Fibroblast of skin of right biceps (primary cell): Measurements from ENCODE around the gene ULK4.
A peak's percentile ranks its signal among the peaks of the same experiment; 100 is the strongest.

Source experiments
- DNase-seq: peaks from one replicate; pipeline ENCODE4 v3.0.0-alpha.2; 2013

The ULK4 gene

DNA sequence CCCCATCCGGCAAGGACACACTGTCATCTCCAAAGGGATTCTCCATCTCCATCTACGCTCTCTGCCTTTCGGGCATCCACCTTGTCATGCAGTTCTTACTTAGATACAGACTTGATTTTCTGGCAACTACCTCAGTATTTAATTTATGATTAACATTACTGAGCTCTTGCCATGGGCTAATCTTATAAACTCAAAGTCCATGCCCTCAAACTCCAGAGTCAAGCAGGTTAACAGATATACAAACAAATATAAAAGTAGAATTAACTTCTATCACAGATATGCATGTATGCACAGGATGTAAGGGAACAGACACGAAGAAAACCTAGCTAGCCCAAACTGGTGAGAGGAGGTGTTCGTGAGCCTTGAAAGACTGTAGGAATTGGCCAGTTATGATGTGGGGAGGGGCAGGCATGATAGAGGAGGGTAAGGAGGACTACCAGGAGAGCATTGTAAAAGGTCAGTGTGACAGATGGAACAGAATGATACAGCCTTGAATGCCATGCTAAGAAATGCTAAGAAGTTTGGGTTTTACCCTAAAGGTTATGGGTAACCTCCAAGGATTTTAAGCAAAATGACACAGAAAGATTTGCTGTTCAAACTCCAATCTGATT is 334.3 kb downstream of the ULK4 start:
- DNase-seq, result no peak

DNA sequence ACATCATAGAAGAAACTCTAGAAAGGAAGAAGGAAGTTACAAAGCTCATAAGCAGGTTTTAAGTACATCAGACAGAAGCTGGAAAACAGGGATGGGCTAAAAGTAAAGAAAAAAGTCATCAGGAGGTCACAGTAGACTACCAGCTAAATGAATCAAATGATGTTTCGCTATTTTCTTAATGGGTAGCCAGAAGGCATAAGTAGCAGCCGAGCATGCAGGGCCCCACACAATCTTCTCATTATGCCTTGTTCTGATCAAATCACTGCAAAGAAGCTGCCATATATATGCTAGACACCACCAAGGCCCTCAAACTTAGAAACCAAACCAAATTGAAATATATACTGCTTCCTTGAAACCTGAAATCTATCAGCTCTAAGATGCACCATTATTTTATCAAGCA is 349.1 kb downstream of the ULK4 start:
- no peak for DNase-seq

DNA sequence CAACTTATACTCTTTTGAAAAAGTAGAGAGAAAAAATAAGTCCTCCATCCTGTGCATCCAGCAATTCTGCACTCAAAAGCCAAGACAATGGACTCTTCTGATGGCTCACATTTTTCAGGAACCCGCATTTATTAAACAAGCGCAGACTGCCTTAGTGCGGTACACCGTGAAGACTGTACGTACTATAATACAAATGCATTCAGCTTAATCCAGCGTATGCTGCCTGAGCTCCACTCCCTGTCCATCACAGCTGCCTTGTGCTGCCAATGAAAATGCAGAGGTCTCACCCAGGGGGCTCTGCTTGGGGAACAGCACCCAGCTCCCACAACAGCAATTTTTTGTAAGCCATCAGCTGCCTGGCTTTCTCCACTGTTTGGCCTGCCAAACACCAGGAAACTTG is 350.9 kb downstream of the ULK4 start:
- DNase-seq, result no peak

DNA sequence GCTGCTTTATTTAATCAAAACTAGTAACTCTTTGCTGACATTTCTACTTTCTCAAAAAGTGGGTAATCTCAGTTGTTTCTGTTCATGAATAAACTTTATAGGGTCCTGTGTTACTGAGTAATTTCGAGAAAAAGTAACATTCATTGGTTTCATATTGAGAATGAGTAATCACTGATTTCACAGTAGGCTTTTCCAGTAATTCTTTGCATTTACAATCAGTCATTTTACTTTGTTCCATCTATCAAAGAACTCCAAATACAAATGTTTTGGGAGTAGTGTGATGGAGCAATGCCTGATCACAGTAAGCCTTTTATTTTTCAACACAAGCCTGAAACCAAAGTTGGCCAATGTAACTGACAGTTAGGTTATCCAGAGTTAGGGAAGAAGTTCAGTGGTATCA is 353.6 kb downstream of the ULK4 start:
- DNase-seq, result no peak

DNA sequence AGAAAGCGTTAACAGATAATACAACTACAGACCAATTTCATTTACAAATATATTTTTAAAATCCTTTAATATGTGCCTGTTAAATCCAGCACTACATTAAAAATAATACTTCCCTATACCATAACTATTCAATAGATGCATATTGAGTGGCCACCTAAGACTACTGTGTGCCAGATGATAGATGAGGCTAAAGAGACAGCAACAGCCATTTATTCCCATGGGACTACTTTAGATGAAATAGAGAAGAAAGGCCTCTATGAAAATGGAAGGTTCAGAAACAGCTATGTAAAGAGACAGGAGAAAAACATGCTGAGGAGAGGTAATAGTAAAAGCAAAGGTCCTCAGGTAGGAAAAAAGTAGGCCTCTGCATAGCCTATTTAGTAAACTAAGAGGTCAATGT is 358.1 kb downstream of the ULK4 start:
- no peak for DNase-seq

DNA sequence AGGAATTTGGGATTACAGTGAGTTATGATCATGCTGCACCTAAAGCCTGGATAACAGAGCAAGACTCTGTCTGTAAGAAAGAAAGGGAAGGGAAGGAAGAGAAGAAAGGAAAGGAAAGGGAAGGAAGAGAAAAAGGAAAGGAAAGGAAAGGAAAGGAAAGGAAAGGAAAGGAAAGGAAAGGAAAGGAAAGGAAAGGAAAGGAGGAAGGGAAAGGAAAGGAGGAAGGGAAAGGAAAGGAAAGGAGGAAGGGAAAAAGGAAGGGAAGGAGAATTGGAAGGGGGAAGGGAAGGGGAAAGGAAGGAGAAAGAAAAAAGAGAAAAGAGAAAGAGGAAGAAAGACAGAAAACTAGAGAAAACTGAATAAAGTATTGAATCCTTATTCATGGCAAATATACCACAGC is 359.8 kb downstream of the ULK4 start:
- no peak for DNase-seq

DNA sequence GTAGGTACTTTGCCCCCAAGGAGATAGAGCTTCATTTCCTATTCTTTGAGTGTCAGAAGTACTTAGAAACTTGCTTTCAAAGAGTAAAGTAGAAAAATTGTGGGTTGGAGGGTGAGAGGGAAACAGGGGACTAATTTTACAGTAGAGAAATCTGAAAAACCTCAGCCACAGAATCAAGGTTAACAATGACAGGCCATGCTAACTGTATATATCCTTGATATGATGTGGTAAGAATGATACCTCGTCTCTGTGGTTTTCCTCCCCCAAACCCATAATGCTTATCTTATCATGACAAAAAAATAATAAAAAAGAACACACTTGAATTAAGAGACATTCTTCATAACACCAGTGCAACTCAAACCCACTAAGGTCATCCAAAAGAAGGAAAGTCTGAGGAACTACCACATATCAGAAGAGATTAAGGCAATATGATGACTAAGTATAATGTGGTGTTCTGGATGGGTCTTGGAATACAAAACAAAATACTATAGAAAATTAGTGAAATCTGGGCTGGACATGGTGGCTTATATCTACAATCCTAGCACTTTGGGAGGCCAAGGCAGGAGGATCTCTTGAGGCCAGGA is 360.4 kb downstream of the ULK4 start:
- DNase-seq, result no peak

DNA sequence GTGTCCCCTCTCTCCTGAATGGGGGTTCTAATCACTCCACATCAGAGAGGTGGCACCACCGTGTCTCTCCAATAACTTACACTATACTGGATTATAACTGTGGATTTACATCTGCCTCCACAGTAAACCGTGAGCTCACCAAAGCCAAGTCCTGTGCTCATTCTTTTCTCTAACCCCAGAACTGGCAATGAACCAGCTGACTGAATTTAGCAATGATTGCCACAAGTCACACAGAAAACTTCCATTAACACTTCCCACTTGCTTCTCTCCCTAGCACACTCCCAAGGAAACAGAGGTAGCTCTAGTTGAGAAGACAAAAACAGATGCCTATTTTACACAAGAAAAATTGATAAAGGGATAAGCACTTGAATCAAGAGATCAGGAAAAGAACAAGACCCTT is 361.3 kb downstream of the ULK4 start:
- peak; percentile 22 for DNase-seq

DNA sequence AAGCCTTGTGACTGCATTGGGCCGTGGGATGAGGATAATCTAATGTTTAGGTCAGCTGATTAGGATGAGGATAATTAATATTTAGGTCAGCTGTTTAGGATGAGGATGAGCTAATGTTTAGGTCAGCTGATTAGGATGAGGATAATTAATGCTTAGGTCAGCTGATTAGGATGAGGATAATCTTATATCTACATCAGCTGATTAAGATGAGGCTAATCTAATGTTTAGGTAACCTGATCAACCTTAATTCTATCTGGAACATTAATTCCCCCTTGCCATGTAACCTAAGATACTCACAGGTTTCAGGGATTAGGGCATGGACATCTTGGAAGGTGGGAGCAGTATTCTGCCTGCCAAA is 362.8 kb downstream of the ULK4 start:
- no peak for DNase-seq

DNA sequence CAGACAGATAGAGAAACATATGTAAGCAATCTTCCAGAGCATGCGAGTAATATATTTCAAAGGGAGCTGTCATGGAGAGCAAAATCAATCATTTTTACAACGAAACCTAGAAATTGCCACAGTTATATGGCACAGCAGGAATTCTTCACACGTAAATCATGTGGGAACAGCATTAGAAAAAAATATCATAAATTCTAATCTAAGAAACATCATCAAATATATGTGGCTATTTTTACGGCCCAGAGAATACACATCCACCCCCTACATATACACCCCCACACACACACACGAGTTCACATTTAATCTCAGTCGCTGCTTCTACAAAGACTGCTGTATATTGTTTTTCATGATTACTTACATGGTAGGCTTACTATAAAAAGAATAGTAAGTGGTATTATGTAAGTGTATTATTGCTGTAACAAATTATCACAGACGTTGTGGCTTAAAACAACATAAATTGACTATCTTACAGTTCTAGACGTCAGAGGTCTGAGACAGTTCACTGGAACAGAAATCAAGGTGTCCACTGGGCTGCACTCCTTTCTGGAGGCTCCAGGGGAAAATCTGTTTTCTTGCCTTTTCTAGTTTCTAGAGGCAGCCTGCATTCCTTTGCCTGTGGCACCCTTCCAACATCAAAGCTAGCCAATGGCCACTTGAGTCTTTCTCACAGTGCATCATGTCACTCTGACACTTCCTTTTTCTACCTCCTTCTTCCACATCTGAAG is 363.3 kb downstream of the ULK4 start:
- peak; percentile 65 for DNase-seq

DNA sequence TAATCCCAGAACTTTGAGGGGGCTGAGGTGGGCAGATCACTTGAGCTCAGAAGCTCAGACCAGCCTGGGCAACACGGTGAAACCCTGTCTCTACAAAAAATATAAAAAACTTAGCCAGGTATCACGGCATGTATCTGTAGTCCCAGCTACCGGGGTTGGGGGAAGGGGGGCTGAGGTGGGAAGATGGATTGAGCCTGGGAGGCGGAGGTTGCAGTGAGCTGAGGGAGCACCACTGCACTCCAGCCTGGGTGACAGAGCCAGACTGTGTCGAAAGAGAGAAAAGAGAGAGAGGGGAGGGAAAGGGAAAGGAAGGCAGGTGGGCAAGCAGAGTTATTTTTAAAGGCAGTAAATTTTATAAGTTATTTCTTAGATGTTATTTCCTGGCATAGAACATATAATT is 368.1 kb downstream of the ULK4 start:
- DNase-seq, result no peak

DNA sequence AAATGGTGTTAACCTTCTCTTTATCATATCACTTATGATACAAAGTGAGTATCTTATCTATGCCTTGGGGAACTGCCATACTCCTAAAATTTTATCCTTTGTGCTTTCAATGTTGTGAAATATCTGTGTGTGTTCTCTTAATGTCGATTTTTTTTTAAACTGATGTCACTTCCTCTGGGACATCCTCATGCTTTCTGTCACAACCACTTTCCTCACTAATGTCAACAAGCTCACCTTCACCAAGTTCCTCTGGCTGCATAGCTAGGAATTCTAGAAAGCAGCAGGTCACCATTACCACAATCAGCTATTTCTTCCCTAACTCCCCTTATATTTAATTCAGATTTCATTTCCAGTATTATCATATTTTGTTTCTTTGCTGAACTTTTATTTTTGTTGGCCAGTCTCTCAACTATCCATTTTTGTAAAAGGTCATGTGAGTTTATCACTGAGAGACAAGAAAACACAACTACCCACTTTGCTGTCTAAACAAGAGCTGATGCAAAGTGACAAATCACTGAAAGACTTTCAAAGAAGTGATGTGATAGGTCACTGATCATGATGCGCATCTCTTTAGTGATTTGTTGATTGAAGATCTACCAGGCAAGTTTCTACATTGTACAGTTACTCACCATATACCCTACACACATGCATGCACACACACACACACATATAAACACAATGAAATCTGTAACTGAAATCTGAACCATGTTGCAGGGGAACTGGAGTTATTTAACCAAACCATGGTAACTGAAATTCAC is 369.0 kb downstream of the ULK4 start:
- DNase-seq, result no peak

DNA sequence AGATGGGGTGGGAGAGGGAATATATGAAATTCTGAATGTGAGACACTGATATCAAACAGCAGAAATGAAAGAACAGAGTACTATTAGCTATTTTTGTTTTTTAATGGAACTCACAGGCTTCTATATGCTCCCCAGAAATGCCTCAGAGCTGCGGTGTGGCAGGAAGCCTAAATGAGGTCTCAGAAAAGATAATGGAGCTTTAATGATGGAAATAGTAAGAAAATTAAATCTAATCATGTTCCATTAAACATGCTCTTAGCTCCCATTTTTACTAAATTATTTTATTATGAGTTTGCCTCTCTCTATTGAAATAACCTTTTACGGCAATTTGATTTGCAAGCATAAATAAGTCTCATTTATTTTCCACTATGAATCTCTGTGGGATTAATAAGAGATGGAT is 378.9 kb downstream of the ULK4 start:
- DNase-seq, result no peak

DNA sequence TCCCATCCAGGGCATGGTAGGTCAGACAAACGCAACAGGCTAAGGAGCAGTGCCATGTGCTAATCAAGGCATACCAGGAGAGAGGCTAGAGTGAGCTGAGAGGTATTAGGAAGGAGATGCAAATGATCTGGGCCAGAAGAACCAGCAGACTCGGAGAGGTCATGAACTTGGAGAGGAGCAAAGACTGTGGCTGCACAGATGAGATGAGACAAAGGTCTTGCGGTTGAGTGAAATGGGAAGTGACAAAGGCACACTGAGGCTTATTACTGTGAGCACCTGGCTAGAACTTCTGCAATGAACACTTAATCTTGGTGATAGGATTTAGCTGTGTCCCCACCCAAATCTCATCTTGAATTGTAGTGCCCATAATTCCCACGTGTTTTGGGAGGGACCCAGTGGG is 380.2 kb downstream of the ULK4 start:
- DNase-seq, result no peak

DNA sequence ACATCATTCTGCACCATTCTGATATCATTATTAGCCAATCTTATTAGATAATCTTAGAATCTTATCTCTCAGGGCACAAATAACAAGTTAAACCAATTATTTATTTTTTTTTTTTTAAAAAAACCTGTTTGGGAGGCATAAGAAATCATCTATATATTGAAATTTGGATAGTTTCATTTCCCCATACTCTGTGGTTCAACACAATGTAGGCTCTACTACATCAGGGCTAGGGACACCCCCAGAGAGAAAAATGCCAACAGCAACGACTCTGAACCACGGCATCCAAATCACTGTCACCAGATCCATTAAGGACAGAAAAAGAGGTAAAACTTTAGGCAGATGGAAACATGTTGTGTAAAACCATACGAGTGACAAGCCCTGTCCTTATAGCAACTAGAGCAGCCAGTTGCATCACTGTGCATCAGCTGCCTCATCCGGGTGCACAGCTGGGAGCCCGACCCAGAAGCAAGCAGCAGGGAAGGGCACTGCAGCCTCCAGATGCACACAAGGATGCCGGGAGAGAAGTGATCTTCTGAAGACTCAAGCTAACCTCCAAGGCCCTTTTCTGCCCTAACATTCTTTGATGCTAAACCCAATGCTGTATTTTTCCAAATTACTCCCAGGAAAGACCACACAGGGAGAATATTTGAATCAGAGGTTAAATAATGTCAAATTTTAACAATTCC is 381.5 kb downstream of the ULK4 start:
- peak; percentile 44 for DNase-seq

DNA sequence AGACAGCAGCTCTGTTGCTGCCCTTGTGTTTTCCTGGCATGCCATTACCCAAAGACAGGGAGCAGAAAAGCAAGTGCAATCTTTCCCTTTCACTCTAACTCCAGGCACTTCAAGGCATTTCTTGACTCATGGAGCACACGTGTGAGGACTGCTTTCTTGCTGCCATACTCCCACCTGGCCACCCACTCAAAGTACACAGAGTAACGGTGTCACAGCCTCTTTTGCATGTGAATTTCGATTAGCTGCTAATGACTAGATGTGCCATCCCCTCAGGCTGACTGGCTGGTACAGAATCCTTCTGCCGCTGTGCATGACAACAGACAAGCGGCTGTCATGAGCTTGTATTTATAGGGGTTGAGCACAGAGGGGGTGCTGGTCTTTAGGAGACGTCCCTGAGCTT is 382.0 kb downstream of the ULK4 start:
- no peak for DNase-seq

DNA sequence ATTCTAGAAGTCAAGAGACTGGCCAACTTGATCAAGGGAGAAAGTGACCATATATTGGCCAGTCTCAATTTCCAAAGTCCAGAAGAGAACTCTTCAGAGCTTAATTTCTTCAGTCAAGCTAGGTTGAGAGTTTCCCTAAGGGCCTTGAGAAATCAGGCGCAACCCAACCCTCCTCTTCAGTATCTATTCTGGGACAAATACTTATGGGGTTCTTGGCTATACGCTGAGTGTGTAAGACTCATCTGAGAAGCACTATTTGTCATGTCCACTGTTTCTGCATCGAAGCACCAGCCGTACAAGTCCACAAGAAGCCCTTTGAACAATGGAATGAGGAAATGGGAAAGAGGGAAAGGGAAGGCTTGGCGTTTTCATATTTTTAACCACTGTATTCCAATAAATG is 383.1 kb downstream of the ULK4 start:
- DNase-seq, result no peak

DNA sequence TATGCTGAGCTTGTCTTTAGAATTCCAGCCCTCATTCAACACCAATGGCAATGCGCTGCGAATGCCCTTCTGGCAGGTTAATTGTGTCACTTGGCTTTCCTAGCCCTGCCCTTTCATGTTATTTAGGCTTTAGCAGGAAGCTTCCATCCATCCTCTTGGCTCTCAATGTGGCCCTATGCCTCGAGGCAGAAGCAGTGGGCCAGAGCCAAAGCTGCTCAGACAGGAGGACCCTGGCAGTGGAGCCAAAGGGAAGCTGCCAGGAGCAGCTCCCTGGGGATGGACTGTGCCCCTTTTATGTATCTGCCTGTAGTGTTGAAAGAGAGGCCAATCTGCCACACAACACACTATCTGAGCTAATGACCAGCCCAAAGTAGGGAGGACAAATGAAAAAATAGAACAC is 386.2 kb downstream of the ULK4 start:
- DNase-seq, result no peak

DNA sequence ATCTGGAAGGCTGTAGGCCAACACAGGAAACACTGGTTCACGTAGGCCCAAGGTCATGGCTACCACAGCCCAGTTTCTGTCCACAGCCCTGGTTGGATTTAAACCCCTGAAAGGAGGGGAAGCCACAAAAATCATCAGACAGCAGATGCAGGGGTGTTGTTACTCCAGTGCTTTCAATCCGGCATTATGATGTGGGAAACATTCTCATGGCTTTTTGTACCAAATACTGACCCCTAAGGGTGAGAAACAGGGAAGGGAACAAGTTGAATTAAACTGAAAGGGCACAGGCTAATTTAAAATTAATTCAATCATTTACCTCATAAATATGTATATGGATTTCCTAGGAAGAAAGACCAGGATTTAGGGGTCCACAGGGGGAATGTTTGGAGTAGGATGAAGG is 387.0 kb downstream of the ULK4 start:
- no peak for DNase-seq

DNA sequence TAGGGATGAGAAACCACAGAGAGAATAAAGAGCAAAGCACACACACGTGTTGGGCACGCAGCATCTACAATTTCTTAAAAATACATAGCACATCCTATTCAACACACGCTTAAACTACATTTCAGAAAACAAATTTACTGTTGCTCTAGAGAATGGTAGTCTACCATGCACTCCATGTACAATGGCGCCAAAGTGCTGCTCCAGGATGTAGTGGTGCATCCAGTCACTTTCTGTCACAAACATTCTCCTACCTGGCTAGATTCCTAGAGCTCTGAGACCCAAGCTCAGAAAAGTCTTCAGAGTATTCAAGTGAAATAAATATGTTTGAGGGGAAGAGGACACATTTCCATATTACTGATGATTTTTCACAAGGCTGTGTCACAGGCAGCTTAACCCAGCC is 388.3 kb downstream of the ULK4 start:
- no peak for DNase-seq

DNA sequence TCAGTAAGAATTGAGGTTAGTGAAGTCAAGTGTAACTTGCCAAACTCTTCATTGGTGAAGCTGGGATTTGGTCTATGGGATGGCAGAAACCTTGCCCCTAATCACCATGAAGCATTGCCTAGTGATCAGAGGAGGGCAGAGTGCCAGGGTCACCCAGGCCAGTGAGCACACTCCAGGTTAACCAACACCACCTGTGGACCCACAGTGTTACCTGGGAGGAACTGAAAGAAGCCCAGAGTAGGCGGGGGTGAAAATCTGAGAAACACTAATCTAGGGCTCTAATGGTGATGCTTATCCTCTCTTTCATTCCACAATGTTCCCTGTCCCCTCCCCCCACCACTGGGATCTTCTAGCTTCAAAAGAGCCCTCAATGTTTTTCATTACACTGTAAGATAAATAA is 389.8 kb downstream of the ULK4 start:
- no peak for DNase-seq

DNA sequence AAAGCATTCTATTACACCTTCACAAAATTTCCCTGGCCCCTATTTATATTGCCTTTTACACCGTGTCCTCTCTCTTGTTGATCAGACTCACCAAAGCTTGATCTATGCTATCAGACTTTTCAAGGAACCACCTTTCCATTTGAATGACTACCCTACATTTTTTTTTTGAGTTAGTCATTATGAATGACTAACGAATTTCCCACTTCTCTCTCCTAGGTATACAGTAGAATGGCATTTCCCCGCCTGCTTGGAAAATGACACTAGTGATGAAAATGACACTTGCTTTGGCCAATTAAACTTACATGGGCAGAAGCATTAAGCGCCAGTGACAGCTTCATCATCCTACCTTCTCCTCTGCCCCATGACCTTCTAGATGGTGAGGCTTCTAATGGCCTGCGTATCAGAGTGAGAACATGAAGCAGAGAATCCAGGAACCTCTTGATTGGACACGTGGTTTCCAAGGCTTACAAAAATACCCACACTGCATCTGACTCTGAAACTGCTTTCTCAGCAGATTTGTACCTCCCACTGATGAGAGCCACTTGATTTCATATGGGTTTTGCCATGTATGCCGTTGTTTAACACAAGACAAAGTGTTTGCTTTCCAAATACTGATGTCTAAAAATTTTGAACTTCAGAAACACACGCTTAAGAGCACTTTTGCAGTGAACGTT is 392.1 kb downstream of the ULK4 start:
- DNase-seq, result peak; percentile 4

DNA sequence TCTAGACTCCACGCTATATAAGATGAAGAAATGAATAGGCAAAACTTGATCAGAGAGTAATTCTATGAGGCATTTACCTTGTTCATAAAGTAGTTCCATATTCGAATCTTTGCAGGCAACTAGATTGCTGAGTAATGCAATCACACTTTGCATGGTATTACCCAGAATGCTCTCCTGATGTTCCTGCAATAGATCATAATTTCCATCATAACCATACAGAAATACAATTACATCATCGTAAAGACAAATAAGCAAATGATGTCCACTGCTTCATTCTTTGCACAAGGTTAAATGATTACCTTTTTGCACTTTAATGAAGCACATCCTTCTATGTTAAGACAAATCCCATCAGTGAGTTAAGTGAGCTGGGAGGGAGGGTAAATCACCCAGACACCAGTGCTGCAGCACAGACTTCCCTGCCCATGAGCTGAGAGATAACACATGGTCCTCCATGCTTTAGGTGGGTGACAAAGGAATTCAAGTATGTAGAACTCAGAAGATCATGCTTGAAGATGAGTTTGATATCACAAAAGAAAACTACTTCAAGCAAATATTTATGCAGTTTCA is 395.9 kb downstream of the ULK4 start:
- DNase-seq, result no peak
